OCI-M2 (cell line): ENCODE measurements around the gene SSH3.
A peak's percentile ranks its signal among the peaks of the same experiment; 100 is the strongest.

Experiments used
- DNase-seq: peaks from one replicate; lab custom pipeline; 2025; ENCODE audit not compliant: unreplicated experiment; lab: John Stamatoyannopoulos, UW

The SSH3 gene

GRCh38 chr11:67268081-67268961 lies 35.0 kb upstream of the SSH3 start:
- no peak for DNase-seq

- DNase-seq: no peak
These were observed 34.4 kb upstream of the SSH3 start for GRCh38 chr11:67268962-67269268.

- no peak for DNase-seq
These were observed 33.7 kb upstream of the SSH3 start for GRCh38 chr11:67269401-67270255.

GRCh38 chr11:67270256-67271204 lies 32.8 kb upstream of the SSH3 start:
- DNase-seq: no peak

- no peak for DNase-seq
These were observed 32.2 kb upstream of the SSH3 start for GRCh38 chr11:67271205-67271540.

GRCh38 chr11:67271541-67272284 lies 31.6 kb upstream of the SSH3 start:
- no peak for DNase-seq

GRCh38 chr11:67272327-67273259 lies 30.7 kb upstream of the SSH3 start:
- DNase-seq: no peak

GRCh38 chr11:67273260-67273990 lies 29.9 kb upstream of the SSH3 start:
- no peak for DNase-seq

- DNase-seq: no peak
These were observed 28.3 kb upstream of the SSH3 start for GRCh38 chr11:67274768-67275605.

- no peak for DNase-seq
These were observed 27.5 kb upstream of the SSH3 start for GRCh38 chr11:67275606-67276409.

GRCh38 chr11:67276781-67277230 lies 26.5 kb upstream of the SSH3 start:
- DNase-seq: no peak

GRCh38 chr11:67277231-67277961 lies 25.9 kb upstream of the SSH3 start:
- DNase-seq: peak; percentile 52

GRCh38 chr11:67278135-67278938 lies 25.0 kb upstream of the SSH3 start:
- no peak for DNase-seq

- DNase-seq: no peak
These were observed 24.3 kb upstream of the SSH3 start for GRCh38 chr11:67278939-67279588.
